VCaP (cell line): ENCODE results near the gene CLIP2.

Source experiments
- H3K27ac ChIP-seq: fragments of 450-650 bp; 2 replicates; pipeline ENCODE4 v1.5.1; 2017
- CTCF ChIP-seq: fragments of 450-650 bp; conservative IDR thresholded peaks from 2 replicates; pipeline ENCODE4 v1.5.1; 2017; ENCODE audit warnings: mild to moderate bottlenecking, moderate library complexity

CLIP2 gene

DNA sequence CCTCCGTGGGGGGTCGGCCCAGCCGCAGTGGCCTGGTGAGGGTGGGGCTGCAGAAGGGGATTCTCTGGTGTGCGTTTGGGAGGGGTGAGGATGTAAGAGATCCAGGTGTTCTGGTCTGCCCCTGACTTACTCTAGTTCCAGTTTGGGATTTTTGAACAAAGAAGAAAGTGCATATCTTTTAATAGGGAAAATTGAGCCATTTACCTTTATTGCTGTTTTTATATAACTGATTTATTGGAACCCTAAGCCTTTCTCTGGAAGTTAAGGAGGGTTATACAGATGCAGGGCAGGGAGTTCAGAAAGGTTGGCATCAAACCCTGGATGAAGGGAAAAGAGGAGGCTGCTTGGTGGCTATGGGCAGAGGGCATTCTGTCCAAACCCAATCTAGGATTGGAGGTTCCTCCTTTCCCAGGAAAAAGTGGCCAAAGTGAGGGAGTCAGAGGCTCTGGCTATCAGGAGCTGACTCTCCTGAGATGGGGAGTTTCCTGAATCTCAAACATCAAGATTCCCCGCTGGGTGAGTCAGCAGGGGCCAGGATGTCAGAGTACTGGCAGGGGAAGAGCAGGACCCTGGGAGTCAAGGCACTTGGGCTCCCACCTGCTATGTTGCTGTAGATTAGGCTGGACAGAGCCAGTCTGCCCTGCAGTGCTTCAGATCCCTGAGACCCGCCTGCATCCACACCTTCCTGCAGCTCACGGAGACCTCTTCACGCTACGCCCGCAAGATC, 67.5 kb downstream of the CLIP2 start:
- no peak for TF ChIP-seq CTCF
- H3K27ac ChIP-seq, result no peak overlapping the region

GRCh38 chr7:74360008-74360407, 70.8 kb downstream of the CLIP2 start:
- no peak for TF ChIP-seq CTCF
- H3K27ac ChIP-seq, result no peak overlapping the region

- no peak for TF ChIP-seq CTCF
- H3K27ac ChIP-seq, result no peak overlapping the region
These were observed 73.1 kb downstream of the CLIP2 start for GRCh38 chr7:74362266-74362665.

DNA sequence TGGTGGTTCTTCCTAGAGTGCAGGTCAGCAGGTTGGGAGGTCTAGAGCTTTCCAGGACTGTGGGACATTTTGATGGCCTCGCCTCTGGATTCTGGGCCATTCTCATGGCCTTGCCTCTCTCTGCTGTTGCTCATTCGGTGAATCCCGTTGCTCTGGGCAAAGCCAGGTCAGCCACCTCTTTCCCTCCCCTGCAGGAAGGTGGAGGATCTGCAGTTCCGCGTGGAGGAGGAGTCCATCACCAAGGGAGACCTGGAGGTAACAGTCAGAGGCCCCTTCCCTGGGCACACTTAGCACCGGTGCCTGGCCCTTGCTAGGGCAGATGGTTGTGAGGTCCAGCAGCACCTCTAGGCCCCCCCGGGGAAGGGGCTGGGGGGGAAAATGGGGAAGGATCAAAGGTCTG, 74.9 kb downstream of the CLIP2 start:
- 0 out of 2 replicates have a peak, but pooled peaks have one; percentile 23 for TF ChIP-seq CTCF
- no peak overlapping the region for H3K27ac ChIP-seq

DNA sequence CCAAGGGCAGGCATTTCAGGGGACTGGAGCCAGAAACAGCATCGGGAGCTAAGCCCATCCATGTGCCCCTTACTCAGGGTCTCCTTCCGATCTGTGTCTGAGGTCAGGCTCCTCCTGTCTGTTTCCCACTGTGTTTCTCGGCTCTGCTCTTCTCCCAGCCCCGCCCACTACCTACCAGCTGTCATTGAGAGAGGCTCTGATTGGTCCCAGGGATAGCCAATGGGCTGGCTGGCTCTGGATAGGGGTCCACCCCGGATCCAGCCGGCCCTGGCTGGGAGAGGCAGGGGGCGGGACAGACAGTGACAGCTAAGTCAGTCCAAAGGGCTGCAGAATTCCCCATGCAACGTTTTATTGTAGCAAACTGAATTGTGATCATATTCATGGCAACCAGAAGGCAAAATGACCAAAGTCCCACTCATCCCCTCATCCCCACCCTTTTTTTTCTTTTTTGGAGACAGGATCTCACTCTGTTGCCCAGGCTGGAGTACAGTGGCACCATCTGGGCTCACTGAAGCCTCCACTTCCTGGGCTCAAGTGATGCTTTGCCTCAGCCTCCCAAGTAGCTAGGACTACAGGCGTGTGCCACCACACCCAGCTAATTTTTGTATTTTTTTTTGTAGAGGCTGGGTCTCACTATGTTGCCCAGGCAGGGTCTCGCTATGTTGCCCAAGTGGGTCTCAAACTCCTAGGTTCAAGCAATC, 76.3 kb downstream of the CLIP2 start:
- TF ChIP-seq CTCF, result no peak
- H3K27ac ChIP-seq, result no peak overlapping the region

GRCh38 chr7:74371381-74372341, 82.5 kb downstream of the CLIP2 start:
- TF ChIP-seq CTCF, result no peak
- no peak overlapping the region for H3K27ac ChIP-seq
